ENCODE data around the gene BARX2. TPM values are rescaled to one million over a fixed set of nuclear protein-coding genes. Genes with fewer than 3 reads are reported as not detected.

BARX2 gene
- total RNA-seq, 1 donor from 2014 or later, result 0.40 TPM

DNA sequence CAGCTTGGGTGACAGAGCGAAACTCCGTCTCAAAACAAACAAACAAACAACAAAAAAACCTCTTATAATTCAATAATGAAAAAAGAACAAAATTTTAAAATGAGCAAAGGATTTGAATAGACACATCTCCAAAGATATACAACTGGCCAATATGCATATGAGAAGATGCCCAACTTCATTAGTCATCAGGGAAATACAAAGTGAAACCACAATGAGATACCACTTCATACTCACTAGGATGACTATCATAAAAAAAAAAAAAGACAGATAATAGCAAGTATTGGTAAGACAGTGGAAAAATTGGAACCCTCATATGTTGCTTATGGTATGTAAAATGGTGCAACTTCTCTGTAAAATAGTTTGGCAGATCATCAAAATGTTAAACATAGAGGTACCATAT lies 28.7 kb upstream of the BARX2 start:
- no peak overlapping the region for H3K4me3 ChIP-seq (ENCODE audit: low read depth, low read length)

DNA sequence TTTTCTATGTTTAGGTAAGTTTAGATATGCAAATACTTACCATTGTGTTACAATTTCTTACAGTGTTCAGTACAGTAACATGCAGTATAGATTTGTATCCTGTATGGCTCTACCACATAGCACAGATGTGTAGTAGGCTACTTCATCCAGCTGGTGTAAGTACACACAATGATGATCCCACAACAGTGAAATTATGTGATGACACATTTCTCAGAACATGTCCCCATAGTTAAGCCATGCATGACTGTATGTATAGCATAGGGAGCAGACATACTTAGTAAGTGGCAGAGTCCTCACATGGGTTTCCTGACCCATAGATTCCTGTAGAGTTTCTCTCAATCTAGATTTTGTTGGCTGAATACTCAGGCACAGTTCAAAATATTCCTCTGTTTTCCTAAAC lies 26.8 kb upstream of the BARX2 start:
- TF ChIP-seq, protein P1, sequence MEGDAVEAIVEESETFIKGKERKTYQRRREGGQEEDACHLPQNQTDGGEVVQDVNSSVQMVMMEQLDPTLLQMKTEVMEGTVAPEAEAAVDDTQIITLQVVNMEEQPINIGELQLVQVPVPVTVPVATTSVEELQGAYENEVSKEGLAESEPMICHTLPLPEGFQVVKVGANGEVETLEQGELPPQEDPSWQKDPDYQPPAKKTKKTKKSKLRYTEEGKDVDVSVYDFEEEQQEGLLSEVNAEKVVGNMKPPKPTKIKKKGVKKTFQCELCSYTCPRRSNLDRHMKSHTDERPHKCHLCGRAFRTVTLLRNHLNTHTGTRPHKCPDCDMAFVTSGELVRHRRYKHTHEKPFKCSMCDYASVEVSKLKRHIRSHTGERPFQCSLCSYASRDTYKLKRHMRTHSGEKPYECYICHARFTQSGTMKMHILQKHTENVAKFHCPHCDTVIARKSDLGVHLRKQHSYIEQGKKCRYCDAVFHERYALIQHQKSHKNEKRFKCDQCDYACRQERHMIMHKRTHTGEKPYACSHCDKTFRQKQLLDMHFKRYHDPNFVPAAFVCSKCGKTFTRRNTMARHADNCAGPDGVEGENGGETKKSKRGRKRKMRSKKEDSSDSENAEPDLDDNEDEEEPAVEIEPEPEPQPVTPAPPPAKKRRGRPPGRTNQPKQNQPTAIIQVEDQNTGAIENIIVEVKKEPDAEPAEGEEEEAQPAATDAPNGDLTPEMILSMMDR (conservative IDR thresholded peaks at IDR 0.05; ENCODE audit: low read depth, low read length), result no peak
- no peak for DNase-seq (ENCODE audit: low read depth)
- no peak overlapping the region for H3K4me3 ChIP-seq (ENCODE audit: low read depth, low read length)

More for the DNA sequence above, 28.7 kb upstream of the BARX2 start:
- TF ChIP-seq, protein P1 (conservative IDR thresholded peaks at IDR 0.05; ENCODE audit: low read depth, low read length), result no peak
- no peak for DNase-seq (ENCODE audit: low read depth)

DNA sequence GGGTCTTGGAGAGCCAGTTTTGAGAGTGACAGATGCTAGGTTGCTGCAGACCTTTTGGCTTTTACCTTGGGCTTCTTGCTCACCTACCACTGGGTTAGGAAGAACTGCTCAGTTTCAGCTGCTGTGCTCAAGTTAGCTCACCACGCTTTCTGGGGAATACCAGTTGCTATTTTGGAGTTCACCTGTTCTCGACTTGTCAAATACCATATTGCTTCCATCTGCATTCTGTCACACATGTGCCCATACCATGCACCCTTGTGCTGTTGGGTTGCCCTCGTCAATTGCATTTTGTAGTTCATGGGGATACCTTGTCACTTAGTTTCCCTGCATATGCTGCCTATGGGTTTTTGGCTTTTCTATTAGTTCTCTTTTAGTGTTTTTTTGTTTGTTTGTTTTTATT lies 23.0 kb upstream of the BARX2 start:
- TF ChIP-seq, protein P1 (conservative IDR thresholded peaks at IDR 0.05; ENCODE audit: low read depth, low read length), result no peak
- H3K4me3 ChIP-seq (ENCODE audit: low read depth, low read length), result no peak overlapping the region
- no peak for DNase-seq (ENCODE audit: low read depth)

GRCh38 chr11:129354691-129355090 lies 21.0 kb upstream of the BARX2 start:
- no peak for DNase-seq (ENCODE audit: low read depth)
- TF ChIP-seq, protein P1 (conservative IDR thresholded peaks at IDR 0.05; ENCODE audit: low read depth, low read length), result no peak

DNA sequence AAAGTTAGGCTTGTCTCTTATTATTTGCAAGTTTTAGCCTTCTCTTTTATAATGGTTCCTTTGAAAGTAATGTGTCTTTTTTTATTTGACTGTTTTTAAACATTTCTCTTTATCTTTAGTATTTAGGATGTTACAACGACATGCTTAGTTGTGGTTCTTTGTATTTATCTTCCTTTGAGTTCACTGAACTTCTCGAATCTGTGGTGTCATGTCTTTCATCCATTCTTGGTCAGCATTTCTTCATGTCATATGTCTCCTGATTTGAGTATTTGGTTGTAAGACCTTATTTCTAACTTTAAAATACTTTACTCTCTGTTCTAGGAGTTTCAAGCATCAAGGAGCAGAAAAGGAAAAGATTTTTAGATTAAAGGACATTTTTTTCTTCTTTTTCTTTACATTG lies 15.9 kb upstream of the BARX2 start:
- no peak for DNase-seq (ENCODE audit: low read depth)
- TF ChIP-seq, protein P1 (conservative IDR thresholded peaks at IDR 0.05; ENCODE audit: low read depth, low read length), result no peak
- H3K4me3 ChIP-seq (ENCODE audit: low read depth, low read length), result no peak overlapping the region

More at GRCh38 chr11:129354691-129355090, 21.0 kb upstream of the BARX2 start:
- H3K4me3 ChIP-seq (ENCODE audit: low read depth, low read length), result no peak overlapping the region

GRCh38 chr11:129364143-129364654 lies 11.4 kb upstream of the BARX2 start:
- peak overlapping the region; percentile 47 for H3K4me3 ChIP-seq (ENCODE audit: low read depth, low read length)
- TF ChIP-seq, protein P1 (conservative IDR thresholded peaks at IDR 0.05; ENCODE audit: low read depth, low read length), result peak; percentile 100
- peak; percentile 59 for DNase-seq (ENCODE audit: low read depth)

DNA sequence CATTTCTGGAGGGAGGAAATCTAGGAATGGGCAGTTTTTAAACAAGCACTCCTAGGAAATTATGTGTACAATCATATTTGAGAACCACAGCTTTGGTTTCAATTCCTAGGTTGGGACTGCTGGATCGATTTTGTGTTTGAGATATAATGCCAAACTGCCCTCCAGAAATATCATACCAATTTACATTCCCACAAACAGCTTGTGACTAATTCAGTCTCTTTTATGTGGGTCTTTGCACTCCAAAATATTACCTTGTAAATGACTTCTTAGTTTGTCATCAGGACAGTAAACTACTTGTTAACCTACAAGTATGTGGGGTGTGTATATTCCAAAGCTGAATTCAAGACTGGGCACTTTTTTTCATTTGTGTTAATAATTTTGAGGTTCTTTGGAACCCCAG lies 9.8 kb upstream of the BARX2 start:
- no peak overlapping the region for H3K4me3 ChIP-seq (ENCODE audit: low read depth, low read length)
- no peak for DNase-seq (ENCODE audit: low read depth)
- TF ChIP-seq, protein P1 (conservative IDR thresholded peaks at IDR 0.05; ENCODE audit: low read depth, low read length), result no peak

Measured in epithelial cell of proximal tubule (primary cell).